Measurements from ENCODE around the gene SLC19A1. TPM values are rescaled to one million over a fixed set of nuclear protein-coding genes. Genes with fewer than 3 reads are reported as not detected.

The SLC19A1 gene
- polyA plus RNA-seq (2013, experiment 1 of 2) = 7.5 TPM
- polyA plus RNA-seq (2013, experiment 2 of 2) = 6.8 TPM

DNA sequence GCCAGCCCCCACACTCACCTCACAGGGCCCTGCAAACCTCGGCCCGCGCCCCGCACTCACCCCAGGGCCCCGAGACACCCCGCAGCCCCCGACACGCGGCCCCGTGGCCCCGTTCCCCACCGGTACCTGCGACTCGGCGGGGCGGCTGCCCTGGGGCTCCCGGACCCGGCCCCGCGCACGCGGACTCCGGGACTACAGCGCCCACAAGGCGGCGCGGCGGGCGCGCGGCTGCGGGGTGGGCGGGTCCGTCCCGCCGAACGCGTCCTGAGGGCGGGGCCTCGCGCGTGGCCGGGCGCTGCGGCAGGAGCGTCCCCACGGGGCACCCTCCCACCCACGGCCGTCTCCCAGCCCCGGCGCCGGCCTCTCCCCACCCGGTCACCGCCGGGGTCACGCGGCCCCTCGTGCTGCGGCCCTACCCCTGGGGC, at the start of gene SLC19A1:
Gene SLC19A1 (minus strand): TSS at position 199 of the 425 bp plus-strand sequence. CDS start 4,481 bp downstream, outside the sequence.
- Histone ChIP-seq H2AFZ (ENCODE audit: low read depth, low read length) (peak within 1 kb of the TSS; percentile 39), H2BK120ac (ENCODE audit: low read depth, low read length) (peak within 1 kb of the TSS; percentile 75), H3K18ac (ENCODE audit: low read depth in 1 of 2, low read length in 2 of 2) (peak within 1 kb of the TSS; percentile 61 to 72), H3K36me3 (ENCODE audit: control insufficient read depth in 1 of 2, insufficient read depth in 2 of 2, low read depth in 1 of 2, low read length in 2 of 2) (peaks cover 0 to 11% of the 10 kb centered on the region in 2 experiments), H3K23ac (ENCODE audit: low read length in 2 of 2) (peak within 1 kb of the TSS in 1 of 2 experiments; percentile 38), H3K27me3 (ENCODE audit: control insufficient read depth in 1 of 2, insufficient read depth in 1 of 2, low read length in 2 of 2) (peaks cover 0 to 8% of the 10 kb centered on the region in 2 experiments), H3K4me3 (ENCODE audit: insufficient read depth in 1 of 2, low read depth in 1 of 2, low read length in 2 of 2) (peak within 1 kb of the TSS; percentile 75 to 78), H3K4ac (ENCODE audit: low read depth in 1 of 2, low read length in 2 of 2) (peak within 1 kb of the TSS; percentile 0 to 37), H3K79me1 (replicated peaks; ENCODE audit: low read length, poor library complexity, severe bottlenecking) (peaks cover 18% of the 10 kb centered on the region), H3K9me3 (ENCODE audit: control insufficient read depth, low read length) (no peaks in the 10 kb centered on the region), H3K4me1 (ENCODE audit: control insufficient read depth, insufficient read depth, low read depth, low read length) (peaks cover 20% of the 10 kb centered on the region), H3K27ac (ENCODE audit: low read length, poor library complexity, severe bottlenecking) (no peak within 1 kb of the TSS), H3K14ac (ENCODE audit: low read length in 2 of 2) (peak within 1 kb of the TSS in 1 of 2 experiments; percentile 55), H4K8ac (ENCODE audit: low read length) (peak within 1 kb of the TSS; percentile 82), H2BK15ac (ENCODE audit: low read depth, poor library complexity, severe bottlenecking) (no peak within 1 kb of the TSS), H2BK5ac (ENCODE audit: low read depth, low read length, poor library complexity, severe bottlenecking) (no peak within 1 kb of the TSS), H2AK5ac (ENCODE audit: low read length, severe bottlenecking) (peak within 1 kb of the TSS; percentile 37), H3K9ac (ENCODE audit: low read length) (peak within 1 kb of the TSS; percentile 65), H4K91ac (ENCODE audit: low read length) (peak within 1 kb of the TSS; percentile 44), H3K4me2 (ENCODE audit: low read length, poor library complexity, severe bottlenecking) (peak within 1 kb of the TSS; percentile 91), H2BK12ac (ENCODE audit: low read length in 2 of 2) (peak within 1 kb of the TSS in 1 of 2 experiments; percentile 21)
- peak; percentile 45 for DNase-seq
- WGBS = under 1% methylated on average over 49 of the region's 59 CpGs

GRCh38 chr21:45591619-45592207, 49.5 kb upstream of the SLC19A1 start:
- WGBS = 92% methylated on average over 9 of the region's 9 CpGs
- no peak overlapping the region for H2BK5ac ChIP-seq (ENCODE audit: low read depth, low read length, poor library complexity, severe bottlenecking)

DNA sequence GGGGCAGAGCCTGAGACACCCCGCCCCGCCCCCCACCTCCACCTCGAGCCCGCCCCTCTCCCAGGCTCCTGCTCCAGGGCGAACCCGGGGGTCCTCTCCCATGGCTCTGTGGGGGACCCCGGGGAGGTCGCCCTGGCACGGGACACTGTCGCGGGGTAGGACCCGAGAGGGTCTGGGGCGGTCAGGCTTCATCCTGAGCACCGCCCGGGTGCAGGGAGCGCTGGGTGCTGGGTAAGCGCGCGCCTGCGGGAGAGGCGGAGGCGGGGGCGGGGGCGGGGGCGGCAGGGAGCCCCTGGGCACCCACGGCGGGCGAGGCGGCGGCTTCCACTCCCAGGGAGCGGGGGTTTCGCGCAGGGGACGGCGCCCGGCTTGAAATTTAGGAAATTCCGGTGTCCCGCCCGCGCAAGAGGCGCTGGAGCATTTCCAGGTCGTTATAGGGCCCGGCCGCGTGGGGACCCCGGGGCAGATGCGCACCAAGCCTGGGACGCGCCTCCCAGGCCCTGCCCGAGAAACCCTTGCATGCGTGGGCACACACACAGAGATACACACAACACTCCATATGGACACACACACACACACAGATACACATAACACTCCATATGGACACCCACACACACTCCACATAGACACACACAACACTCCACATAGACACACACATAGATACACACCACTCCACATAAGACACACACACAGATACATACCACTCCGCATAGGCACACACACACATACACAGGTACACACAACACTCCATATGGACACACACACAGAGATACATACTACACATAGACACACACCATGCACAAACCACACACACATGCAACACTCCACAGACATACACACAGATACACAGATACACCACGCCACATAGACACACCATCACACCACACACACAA, 48.7 kb upstream of the SLC19A1 start:
- H3K36me3 ChIP-seq (ENCODE audit: control insufficient read depth in 1 of 2, insufficient read depth in 2 of 2, low read depth in 1 of 2, low read length in 2 of 2) = no peaks in the 10 kb centered on the region
- no peak overlapping the region for H3K4ac ChIP-seq (ENCODE audit: low read depth in 1 of 2, low read length in 2 of 2)
- 48% methylated on average over 46 of the region's 53 CpGs for whole genome bisulfite sequencing
- no peak overlapping the region for H3K27ac ChIP-seq (ENCODE audit: low read length, poor library complexity, severe bottlenecking)
- no peak overlapping the region for H2BK12ac ChIP-seq (ENCODE audit: low read length in 2 of 2)
- no peak overlapping the region for H3K18ac ChIP-seq (ENCODE audit: low read depth in 1 of 2, low read length in 2 of 2)
- peak overlapping the region in 1 of 2 experiments; percentile 0 for H3K14ac ChIP-seq (ENCODE audit: low read length in 2 of 2)
- no peak overlapping the region for H2BK5ac ChIP-seq (ENCODE audit: low read depth, low read length, poor library complexity, severe bottlenecking)
- H4K8ac ChIP-seq (ENCODE audit: low read length) = no peak overlapping the region
- H3K79me1 ChIP-seq (replicated peaks; ENCODE audit: low read length, poor library complexity, severe bottlenecking) = no peaks in the 10 kb centered on the region
- peaks cover 3% of the 10 kb centered on the region for H3K4me1 ChIP-seq (ENCODE audit: control insufficient read depth, insufficient read depth, low read depth, low read length)
- no peak overlapping the region for H3K4me3 ChIP-seq (ENCODE audit: insufficient read depth in 1 of 2, low read depth in 1 of 2, low read length in 2 of 2)
- peak overlapping the region; percentile 21 for H2AFZ ChIP-seq (ENCODE audit: low read depth, low read length)
- H3K23ac ChIP-seq (ENCODE audit: low read length in 2 of 2) = no peak overlapping the region
- no peak overlapping the region for H2AK5ac ChIP-seq (ENCODE audit: low read length, severe bottlenecking)
- H2BK15ac ChIP-seq (ENCODE audit: low read depth, poor library complexity, severe bottlenecking) = no peak overlapping the region
- DNase-seq = peak; percentile 12
- peaks cover 29% of the 10 kb centered on the region for H3K9me3 ChIP-seq (ENCODE audit: control insufficient read depth, low read length)
- no peak overlapping the region for H2BK120ac ChIP-seq (ENCODE audit: low read depth, low read length)
- peaks cover 11 to 80% of the 10 kb centered on the region in 2 experiments for H3K27me3 ChIP-seq (ENCODE audit: control insufficient read depth in 1 of 2, insufficient read depth in 1 of 2, low read length in 2 of 2)
- H4K91ac ChIP-seq (ENCODE audit: low read length) = no peak overlapping the region
- H3K4me2 ChIP-seq (ENCODE audit: low read length, poor library complexity, severe bottlenecking) = no peak overlapping the region
- no peak overlapping the region for H3K9ac ChIP-seq (ENCODE audit: low read length)

More at GRCh38 chr21:45591619-45592207, 49.5 kb upstream of the SLC19A1 start:
- Histone ChIP-seq H2BK120ac (ENCODE audit: low read depth, low read length) (no peak overlapping the region), H3K9me3 (ENCODE audit: control insufficient read depth, low read length) (peaks cover 22% of the 10 kb centered on the region), H3K4me1 (ENCODE audit: control insufficient read depth, insufficient read depth, low read depth, low read length) (peaks cover 3% of the 10 kb centered on the region), H4K8ac (ENCODE audit: low read length) (no peak overlapping the region), H2BK15ac (ENCODE audit: low read depth, poor library complexity, severe bottlenecking) (no peak overlapping the region), H4K91ac (ENCODE audit: low read length) (no peak overlapping the region), H2BK12ac (ENCODE audit: low read length in 2 of 2) (no peak overlapping the region), H3K23ac (ENCODE audit: low read length in 2 of 2) (no peak overlapping the region), H3K9ac (ENCODE audit: low read length) (no peak overlapping the region), H2AK5ac (ENCODE audit: low read length, severe bottlenecking) (no peak overlapping the region), H3K79me1 (replicated peaks; ENCODE audit: low read length, poor library complexity, severe bottlenecking) (no peaks in the 10 kb centered on the region), H3K18ac (ENCODE audit: low read depth in 1 of 2, low read length in 2 of 2) (no peak overlapping the region), H3K4me3 (ENCODE audit: insufficient read depth in 1 of 2, low read depth in 1 of 2, low read length in 2 of 2) (no peak overlapping the region), H3K14ac (ENCODE audit: low read length in 2 of 2) (peak overlapping the region in 1 of 2 experiments; percentile 0), H3K27me3 (ENCODE audit: control insufficient read depth in 1 of 2, insufficient read depth in 1 of 2, low read length in 2 of 2) (peaks cover 11 to 84% of the 10 kb centered on the region in 2 experiments), H3K27ac (ENCODE audit: low read length, poor library complexity, severe bottlenecking) (no peak overlapping the region), H3K4me2 (ENCODE audit: low read length, poor library complexity, severe bottlenecking) (no peak overlapping the region), H3K4ac (ENCODE audit: low read depth in 1 of 2, low read length in 2 of 2) (no peak overlapping the region), H2AFZ (ENCODE audit: low read depth, low read length) (peak overlapping the region; percentile 21), H3K36me3 (ENCODE audit: control insufficient read depth in 1 of 2, insufficient read depth in 2 of 2, low read depth in 1 of 2, low read length in 2 of 2) (no peaks in the 10 kb centered on the region)
- no peak for DNase-seq

- H3K9ac ChIP-seq (ENCODE audit: low read length) = peak overlapping the region; percentile 58
- peak overlapping the region; percentile 42 for H4K8ac ChIP-seq (ENCODE audit: low read length)
- no peak overlapping the region for H2BK5ac ChIP-seq (ENCODE audit: low read depth, low read length, poor library complexity, severe bottlenecking)
- peaks cover 36% of the 10 kb centered on the region for H3K9me3 ChIP-seq (ENCODE audit: control insufficient read depth, low read length)
- no peak overlapping the region for H2BK12ac ChIP-seq (ENCODE audit: low read length in 2 of 2)
- H2BK15ac ChIP-seq (ENCODE audit: low read depth, poor library complexity, severe bottlenecking) = no peak overlapping the region
- peak overlapping the region in 1 of 2 experiments; percentile 72 for H3K4me3 ChIP-seq (ENCODE audit: insufficient read depth in 1 of 2, low read depth in 1 of 2, low read length in 2 of 2)
- peak; percentile 34 for DNase-seq
- H3K14ac ChIP-seq (ENCODE audit: low read length in 2 of 2) = no peak overlapping the region
- no peak overlapping the region for H4K91ac ChIP-seq (ENCODE audit: low read length)
- H3K27me3 ChIP-seq (ENCODE audit: control insufficient read depth in 1 of 2, insufficient read depth in 1 of 2, low read length in 2 of 2) = peaks cover 11 to 73% of the 10 kb centered on the region in 2 experiments
- no peak overlapping the region for H3K27ac ChIP-seq (ENCODE audit: low read length, poor library complexity, severe bottlenecking)
- H2AFZ ChIP-seq (ENCODE audit: low read depth, low read length) = peak overlapping the region; percentile 46
- 12% methylated on average over 24 of the region's 46 CpGs for WGBS
- no peak overlapping the region for H2BK120ac ChIP-seq (ENCODE audit: low read depth, low read length)
- H3K23ac ChIP-seq (ENCODE audit: low read length in 2 of 2) = no peak overlapping the region
- no peaks in the 10 kb centered on the region for H3K79me1 ChIP-seq (replicated peaks; ENCODE audit: low read length, poor library complexity, severe bottlenecking)
- H3K4me2 ChIP-seq (ENCODE audit: low read length, poor library complexity, severe bottlenecking) = no peak overlapping the region
- no peak overlapping the region for H3K18ac ChIP-seq (ENCODE audit: low read depth in 1 of 2, low read length in 2 of 2)
- H2AK5ac ChIP-seq (ENCODE audit: low read length, severe bottlenecking) = no peak overlapping the region
- peaks cover 3% of the 10 kb centered on the region for H3K4me1 ChIP-seq (ENCODE audit: control insufficient read depth, insufficient read depth, low read depth, low read length)
- no peak overlapping the region for H3K4ac ChIP-seq (ENCODE audit: low read depth in 1 of 2, low read length in 2 of 2)
- no peaks in the 10 kb centered on the region for H3K36me3 ChIP-seq (ENCODE audit: control insufficient read depth in 1 of 2, insufficient read depth in 2 of 2, low read depth in 1 of 2, low read length in 2 of 2)
These were observed 48.0 kb upstream of the SLC19A1 start for GRCh38 chr21:45590246-45590725.

All from mesenchymal stem cell (in vitro differentiated cells and primary cell).